HepG2 (cell line): Measurements from ENCODE around the gene DDRGK1. TPM values are rescaled to one million over a fixed set of nuclear protein-coding genes. Genes with fewer than 3 reads are reported as not detected.

Experiments
- ATAC-seq: fragments of 200-7000 bp; cut with Tn5 transposase; 3 replicates; pipeline ENCODE4 v1.9.1; 2020; ENCODE audit warnings: mild to moderate bottlenecking, moderate library complexity
- BruUV-seq: library from RNA; stranded (reverse); fragments of 400-500 nt; replicated peaks from 2 replicates; lab custom pipeline; 2021; lab: Mats Ljungman, UMichigan
- CTCF ChIA-PET: fragments of 300-600 bp; formaldehyde crosslinking; extraction: SDS; loops from one replicate; lab custom pipeline; 2021; ENCODE audit warnings: low total read pairs, inconsistent platforms, low intra/inter-chr PET ratio; lab: Yijun Ruan, JAX
- POLR2A ChIA-PET: fragments of 350-600 bp; sonication (Branson Sonifier 250); formaldehyde crosslinking; loops from one replicate; lab custom pipeline; 2020; ENCODE audit warnings: antibody characterized with exemption, inconsistent platforms; lab: Yijun Ruan, JAX
- DNase-seq: peaks from one replicate; pipeline ENCODE4 v3.0.0-alpha.2; 2015; ENCODE audit warnings: low spot score
- FAIRE-seq: peaks from 3 replicates; lab custom pipeline; 2011; peaks lifted over from hg19 to GRCh38; lab: Jason Lieb, UNC
- H2AFZ ChIP-seq: one replicate; pipeline ENCODE4 v1.6.1; 2011; ENCODE audit warnings: low read length, inconsistent platforms
- H3K27ac ChIP-seq: fragments of 300-600 bp; 3 replicates; pipeline ENCODE4 v1.8.0; 2011; ENCODE audit warnings: mixed run types, mild to moderate bottlenecking, mixed read lengths, low read length, inconsistent platforms; ENCODE audit not compliant: insufficient read depth; ENCODE audit errors: extremely low read length
- H3K27me3 ChIP-seq, 2 experiments: fragments of 200-600 bp in 1 of 2; 2 replicates in 1 of 2; 3 replicates in 1 of 2; pipeline versions ENCODE4 v1.6.0 to v1.8.0; 2011; ENCODE audit warnings: low read length in 2 of 2, mild to moderate bottlenecking in 2 of 2, moderate library complexity in 2 of 2, inconsistent platforms in 1 of 2; ENCODE audit not compliant: insufficient read depth in 2 of 2, control insufficient read depth in 1 of 2
- H3K36me3 ChIP-seq, 2 experiments: fragments of 200-600 bp in 1 of 2; replicated peaks in 1 of 2; 2 replicates in 1 of 2; 3 replicates in 1 of 2; pipeline versions ENCODE4 v1.5.1 to v1.8.0; 2011; ENCODE audit warnings: low read length in 2 of 2, inconsistent platforms in 1 of 2; ENCODE audit not compliant: insufficient read depth in 2 of 2, control insufficient read depth in 1 of 2
- H3K4me1 ChIP-seq: 2 replicates; pipeline ENCODE4 v1.5.1; 2012; ENCODE audit warnings: low read length, inconsistent platforms; ENCODE audit not compliant: insufficient read depth
- H3K4me2 ChIP-seq: 2 replicates; pipeline ENCODE4 v1.6.0; 2011; ENCODE audit warnings: low read depth, low read length, inconsistent platforms
- H3K4me3 ChIP-seq, 3 experiments: fragments of 200-600 bp in 1 of 3; sonication (generic), shearing (Covaris generic) in 1 of 3; replicated peaks in 1 of 3; 2 replicates each; pipeline ENCODE4 v1.5.1; 2011 to 2016; ENCODE audit warnings: low read length in 3 of 3, inconsistent platforms in 2 of 3, low read depth in 2 of 3, mild to moderate bottlenecking in 2 of 3, control low read depth in 1 of 3, mixed read lengths in 1 of 3; ENCODE audit not compliant: insufficient read depth in 1 of 3
- H3K79me2 ChIP-seq: one replicate; pipeline ENCODE4 v1.6.1; 2011; ENCODE audit warnings: low read length, inconsistent platforms; ENCODE audit not compliant: insufficient read depth
- H3K9ac ChIP-seq: 2 replicates; pipeline ENCODE4 v1.6.0; 2011; ENCODE audit warnings: mild to moderate bottlenecking, low read depth, low read length, inconsistent platforms; ENCODE audit not compliant: insufficient read depth
- H3K9me3 ChIP-seq: 2 replicates; pipeline ENCODE4 v1.5.1; 2012; ENCODE audit warnings: mild to moderate bottlenecking, low read length
- H4K20me1 ChIP-seq: 2 replicates; pipeline ENCODE4 v1.6.0; 2011; ENCODE audit warnings: inconsistent platforms, mild to moderate bottlenecking, low read length, moderate library complexity; ENCODE audit not compliant: insufficient read depth
- ATRX ChIP-seq: sonication (generic); formaldehyde crosslinking; IDR thresholded peaks from 2 replicates; pipeline ENCODE4 v1.4.0; 2020; ENCODE audit warnings: missing genetic modification reagents, borderline replicate concordance
- HOXD1 ChIP-seq: sonication (generic); formaldehyde crosslinking; IDR thresholded peaks from 2 replicates; pipeline ENCODE4 v1.5.0; 2020; ENCODE audit warnings: missing genetic modification reagents
- KDM1A ChIP-seq: IDR thresholded peaks from 2 replicates; pipeline ENCODE4 v1.6.1; 2016; ENCODE audit warnings: missing compliant biosample characterization
- MAFF ChIP-seq: IDR thresholded peaks from 2 replicates; pipeline ENCODE4 v1.6.1; 2011; ENCODE audit warnings: low read depth, low read length, improper control_type of control experiment
- NCOA2 ChIP-seq: sonication (generic); formaldehyde crosslinking; IDR thresholded peaks from 2 replicates; pipeline ENCODE4 v1.8.0; 2022; ENCODE audit warnings: inconsistent platforms
- NRL ChIP-seq: sonication (generic); formaldehyde crosslinking; IDR thresholded peaks from 2 replicates; pipeline ENCODE4 v1.5.0; 2020; ENCODE audit warnings: missing genetic modification reagents, mild to moderate bottlenecking, moderate library complexity, borderline replicate concordance
- SP2 ChIP-seq: sonication (generic); formaldehyde crosslinking; IDR thresholded peaks from 2 replicates; pipeline ENCODE4 v1.5.1; 2020; ENCODE audit warnings: mild to moderate bottlenecking, missing genetic modification reagents
- TERF1 ChIP-seq: sonication (generic); formaldehyde crosslinking; IDR thresholded peaks from 2 replicates; pipeline ENCODE4 v1.8.0; 2022; ENCODE audit warnings: mild to moderate bottlenecking, missing genetic modification reagents, moderate library complexity
- ZBTB49 ChIP-seq: sonication (generic); formaldehyde crosslinking; IDR thresholded peaks from 2 replicates; pipeline ENCODE4 v1.4.0; 2020; ENCODE audit warnings: missing genetic modification reagents, borderline replicate concordance
- ZFP91 ChIP-seq: sonication (generic); formaldehyde crosslinking; IDR thresholded peaks from 2 replicates; pipeline ENCODE4 v1.9.0; 2022; ENCODE audit warnings: missing genetic modification reagents, mild to moderate bottlenecking, borderline replicate concordance
- ZNF232 ChIP-seq: sonication (generic); formaldehyde crosslinking; IDR thresholded peaks from 2 replicates; pipeline ENCODE4 v1.4.0; 2020; ENCODE audit warnings: missing genetic modification reagents, borderline replicate concordance
- ZNF782 ChIP-seq: sonication (generic); formaldehyde crosslinking; IDR thresholded peaks from 2 replicates; pipeline ENCODE4 v1.4.0; 2020; ENCODE audit warnings: missing genetic modification reagents, mild to moderate bottlenecking, borderline replicate concordance
- WGBS: methylation state at CpG from one replicate; pipeline ENCODE4 v1.1.6; 2017; ENCODE audit warnings: low lambda C conversion rate; 5-methylcytosine and 5-hydroxymethylcytosine counted together
- in situ Hi-C: cut with HindIII; loops from 2 replicates; pipeline ENCODE4 v1.10.0; 2017; ENCODE audit warnings: low pct_unique_long_range_greater_than_20kb; ENCODE audit not compliant: extremely low pct_ligation_motif_present
- intact Hi-C: fragments of 100-400 bp; cut with micrococcal nuclease; formaldehyde crosslinking; loops from one replicate; pipeline ENCODE4 v1.10.0; 2022; ENCODE audit not compliant: unreplicated experiment
- polyA plus RNA-seq, 8 experiments: library from polyadenylated mRNA; depleted of rRNA in 3 of 8; stranded (reverse) in 7 of 8; unstranded in 1 of 8; fragments of >200 nt; fragmentation: Illumina TruSeq in 4 of 8; extraction: Trizol in 4 of 8; gene quantifications; 2 replicates each; pipeline versions ENCODE4 v1.2.1 to v1.2.3, GENCODE V29; 2011 to 2016; ENCODE audit warnings: low read depth in 4 of 8, missing spikeins in 1 of 8, mixed read lengths in 1 of 8; ENCODE audit not compliant: insufficient read depth in 1 of 8
- total RNA-seq, 5 experiments: library from RNA; depleted of rRNA; stranded (reverse); fragments of >200 nt; fragmentation: Illumina TruSeq; extraction: Trizol; gene quantifications; 2 replicates each; pipeline ENCODE4 v1.2.3, GENCODE V29; 2016; ENCODE audit warnings: low read depth in 1 of 5

Gene DDRGK1
- total and polyA plus RNA-seq, 2 of the 13 experiments (the other 11 are each of a cell fraction or from before 2014, with no cell fraction given): 96.7 to 149 TPM

GRCh38 chr20:3160418-3160817 is 44.1 kb downstream of the DDRGK1 start:
- Histone ChIP-seq H3K4me2 (peak overlapping the region; percentile 98; the same call in 1 of the 2 replicates), H3K9ac (no peak overlapping the region), H3K79me2 (peaks cover 45% of the 10 kb centered on the region), H3K36me3 (peaks cover 2 to 8% of the 10 kb centered on the region in 2 experiments; a peak in 4 of 5 replicates), H3K9me3 (no peaks in the 10 kb centered on the region), H4K20me1 (peaks cover 30% of the 10 kb centered on the region), H3K4me1 (peaks cover 63% of the 10 kb centered on the region), H3K4me3 (peak overlapping the region in 2 of 3 experiments; percentile 91 to 95; a peak in 2 of 6 replicates), H3K27me3 (no peaks in the 10 kb centered on the region; a peak in 1 of 5 replicates), H3K27ac (no peak overlapping the region), H2AFZ (no peak overlapping the region)
- TF ChIP-seq HOXD1 (no peak), ZNF782 (CRISPR knock-in tag) (0 out of 2 replicates have a peak, but pooled peaks have one; percentile 23), KDM1A (CRISPR knock-in tag) (0 out of 2 replicates have a peak, but pooled peaks have one; percentile 9)
- in situ Hi-C loops (no loop called here), intact Hi-C loops (loop anchor here (10.0 kb wide), 1 partner anchor 84 kb away; no protein-coding TSS in a partner anchor)
- 97% methylated on average over 6 of the region's 6 CpGs for WGBS
- POLR2A ChIA-PET: interaction anchor here (0.6 to 6.6 kb wide), 10 partner anchors 10 to 63 kb away, joined by 3 to 81 read pairs (median 6); partner anchors contain the start of gene LZTS3
- FAIRE-seq (no peak), DNase-seq (no peak), ATAC-seq (no peak)
- CTCF ChIA-PET: no interaction called here
- BruUV-seq: no TSS peak

- DNase-seq (no peak), FAIRE-seq (no peak), ATAC-seq (peak; percentile 21)
- Histone ChIP-seq H3K9ac (peak overlapping the region; percentile 97), H3K27ac (peak overlapping the region; percentile 75), H2AFZ (no peak overlapping the region), H3K4me1 (peaks cover 62% of the 10 kb centered on the region), H3K27me3 (no peaks in the 10 kb centered on the region; a peak in 1 of 5 replicates), H3K79me2 (peaks cover 58% of the 10 kb centered on the region), H3K9me3 (no peaks in the 10 kb centered on the region), H3K36me3 (peaks cover 8 to 12% of the 10 kb centered on the region in 2 experiments), H3K4me2 (peak overlapping the region; percentile 98), H3K4me3 (peak overlapping the region; percentile 90 to 95 (median 91)), H4K20me1 (peaks cover 36% of the 10 kb centered on the region)
- intact Hi-C loops: loop anchor here (2.0 kb wide), 1 partner anchor 36 kb away; no protein-coding TSS in a partner anchor
- in situ Hi-C loops: no loop called here
- WGBS: 1% methylated on average over 10 of the region's 10 CpGs
- no TSS peak for BruUV-seq
- ChIA-PET CTCF (no interaction called here), POLR2A (interaction anchor here (0.7 to 6.6 kb wide), 12 partner anchors 9 to 114 kb away, joined by 3 to 81 read pairs (median 4); partner anchors contain the start of genes ITPA, LZTS3 and MRPS26)
- no peak for TF ChIP-seq ATRX (CRISPR knock-in tag)
- no peak for TF ChIP-seq ZFP91
- TF ChIP-seq ZBTB49 (CRISPR knock-in tag): 0 out of 2 replicates have a peak, but pooled peaks have one; percentile 8
- TF ChIP-seq TERF1 (CRISPR knock-in tag): no peak
- peak; percentile 65; the same call in 1 of the 2 replicates for TF ChIP-seq ZNF232
- peak; percentile 35; the same call in 1 of the 2 replicates for TF ChIP-seq NCOA2 (CRISPR knock-in tag)
- peak; percentile 54 for TF ChIP-seq MAFF
- TF ChIP-seq SP2 (CRISPR knock-in tag): peak; percentile 27; the same call in 1 of the 2 replicates
- TF ChIP-seq NRL (CRISPR knock-in tag): no peak
Measured at GRCh38 chr20:3158968-3159431, 45.5 kb downstream of the DDRGK1 start.
